Measurements from ENCODE around the gene ATP5MC3. TPM values are rescaled to one million over a fixed set of nuclear protein-coding genes. Genes with fewer than 3 reads are reported as not detected.

Gene ATP5MC3
- total and polyA plus RNA-seq, 2 of the 13 experiments (the other 11 are each of a cell fraction or from before 2014, with no cell fraction given) = 676 to 1,007 TPM

- TF ChIP-seq SALL1 (CRISPR knock-in tag; IDR thresholded peaks at IDR 0.05) (peak; percentile 89), SP4 (CRISPR knock-in tag; IDR thresholded peaks at IDR 0.05) (peak; percentile 84), CBX1 (IDR thresholded peaks at IDR 0.05; ENCODE audit: low read depth) (no peak), MYNN (CRISPR knock-in tag; IDR thresholded peaks at IDR 0.05; ENCODE audit: low read depth) (peak; percentile 92; the same call in 1 of the 2 replicates), ELF4 (CRISPR knock-in tag; IDR thresholded peaks at IDR 0.05; ENCODE audit: borderline replicate concordance) (peak; percentile 91; the same call in 1 of the 2 replicates), ETV6 (CRISPR knock-in tag; conservative IDR thresholded peaks at IDR 0.05) (no peak; the same call in none of the 2 replicates), SIN3A (IDR thresholded peaks at IDR 0.05; ENCODE audit: borderline replicate concordance, low read depth, low read length) (peak; percentile 66; the same call in 1 of the 2 replicates), ZFP62 (CRISPR knock-in tag; IDR thresholded peaks at IDR 0.05) (no peak), ZBTB38 (CRISPR knock-in tag; IDR thresholded peaks at IDR 0.05) (peak; percentile 46; the same call in 1 of the 2 replicates), IRF9 (CRISPR knock-in tag; IDR thresholded peaks at IDR 0.05; ENCODE audit: borderline replicate concordance) (peak; percentile 91), LCORL (IDR thresholded peaks at IDR 0.05) (peak; percentile 23; the same call in 1 of the 2 replicates), LCORL (CRISPR knock-in tag; IDR thresholded peaks at IDR 0.05) (peak; percentile 31), ZNF282 (IDR thresholded peaks at IDR 0.05; ENCODE audit: partially characterized antibody) (no peak), AHDC1 (CRISPR knock-in tag; IDR thresholded peaks at IDR 0.05; ENCODE audit: borderline replicate concordance) (peak; percentile 70; the same call in 1 of the 2 replicates), RAD51 (IDR thresholded peaks at IDR 0.05; ENCODE audit: borderline replicate concordance) (no peak), SKI (IDR thresholded peaks at IDR 0.05; ENCODE audit: partially characterized antibody) (peak; percentile 58), ZNF891 (CRISPR knock-in tag; IDR thresholded peaks at IDR 0.05) (peak; percentile 88; the same call in 1 of the 2 replicates), ADNP (CRISPR knock-in tag; IDR thresholded peaks at IDR 0.05) (no peak), PRDM15 (CRISPR knock-in tag; IDR thresholded peaks at IDR 0.05) (no peak)
Measured at GRCh38 chr2:175181104-175181876, at the start of gene ATP5MC3 (continued).
